GM21390 (cell line): ENCODE results near the gene ACAP3.
"Not testable (repeated sequence)": the region's sequence is repeated elsewhere in the genome, so short reads cannot be mapped to it uniquely, and the experiment has no call there.

Experiments used
- ATAC-seq: cut with Tn5 transposase; IDR thresholded peaks from one replicate; pipeline ENCODE4 v1.9.1; 2021; ENCODE audit not compliant: unreplicated experiment

The ACAP3 gene

DNA sequence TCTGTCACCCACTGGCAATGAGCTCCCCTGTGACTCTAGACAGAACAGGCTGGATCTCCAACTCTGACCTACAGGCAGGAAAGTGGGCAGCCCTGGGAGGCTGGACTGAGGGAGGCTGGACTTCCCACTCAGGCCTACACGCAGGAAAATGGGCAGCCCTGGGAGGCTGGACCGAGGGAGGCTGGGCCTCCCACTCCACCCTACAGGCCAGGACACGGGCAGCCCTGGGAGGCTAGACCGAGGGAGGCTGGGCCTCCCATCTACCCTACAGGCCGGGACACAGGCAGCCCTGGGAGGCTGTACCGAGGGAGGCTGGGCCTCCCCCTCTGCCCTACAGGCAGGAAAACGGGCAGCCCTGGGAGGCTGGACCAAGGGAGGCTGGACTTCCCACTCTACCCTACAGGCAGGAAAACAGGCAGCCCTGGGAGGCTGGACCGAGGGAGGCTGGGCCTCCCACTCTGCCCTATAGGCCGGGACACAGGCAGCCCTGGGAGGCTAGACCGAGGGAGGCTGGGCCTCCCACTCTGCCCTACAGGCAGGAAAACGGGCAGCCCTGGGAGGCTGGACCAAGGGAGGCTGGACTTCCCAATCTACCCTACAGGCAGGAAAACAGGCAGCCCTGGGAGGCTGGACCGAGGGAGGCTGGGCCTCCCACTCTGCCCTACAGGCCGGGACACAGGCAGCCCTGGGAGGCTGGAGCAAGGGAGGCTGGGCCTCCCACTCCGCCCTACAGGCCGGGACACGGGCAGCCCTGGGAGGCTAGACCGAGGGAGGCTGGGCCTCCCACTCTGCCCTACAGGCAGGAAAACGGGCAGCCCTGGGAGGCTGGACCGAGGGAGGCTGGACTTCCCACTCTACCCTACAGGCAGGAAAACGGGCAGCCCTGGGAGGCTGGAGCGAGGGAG lies 59.5 kb downstream of the ACAP3 start:
- ATAC-seq, result not testable (repeated sequence)

DNA sequence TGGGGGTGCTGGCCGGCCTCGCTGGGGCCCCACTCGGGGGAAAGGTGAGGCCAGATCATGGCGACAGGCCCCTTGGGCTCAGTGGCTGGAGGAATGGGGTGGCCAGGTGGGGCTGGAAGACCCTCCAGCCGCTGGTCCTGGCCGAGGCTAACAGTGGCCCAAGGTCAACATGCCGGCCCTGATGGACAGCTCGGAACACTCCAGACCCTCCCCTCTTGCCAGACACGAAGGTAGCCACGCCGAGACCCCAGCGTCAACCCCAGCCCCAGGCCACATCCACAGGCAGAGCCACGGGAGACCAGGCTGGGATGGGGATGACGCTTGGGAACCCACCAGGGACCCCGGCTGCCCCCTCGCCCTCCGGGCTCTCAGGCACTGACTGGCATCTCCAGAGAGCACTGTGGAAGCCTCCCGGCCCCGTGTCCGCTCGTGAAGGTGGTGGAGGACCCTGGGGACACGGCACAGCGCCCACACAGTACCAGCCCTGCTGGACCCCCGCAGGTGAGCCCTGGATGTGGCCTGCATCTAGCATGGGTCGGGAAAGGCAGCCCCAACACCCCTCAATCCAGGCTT lies 60.3 kb downstream of the ACAP3 start:
- ATAC-seq, result no peak

DNA sequence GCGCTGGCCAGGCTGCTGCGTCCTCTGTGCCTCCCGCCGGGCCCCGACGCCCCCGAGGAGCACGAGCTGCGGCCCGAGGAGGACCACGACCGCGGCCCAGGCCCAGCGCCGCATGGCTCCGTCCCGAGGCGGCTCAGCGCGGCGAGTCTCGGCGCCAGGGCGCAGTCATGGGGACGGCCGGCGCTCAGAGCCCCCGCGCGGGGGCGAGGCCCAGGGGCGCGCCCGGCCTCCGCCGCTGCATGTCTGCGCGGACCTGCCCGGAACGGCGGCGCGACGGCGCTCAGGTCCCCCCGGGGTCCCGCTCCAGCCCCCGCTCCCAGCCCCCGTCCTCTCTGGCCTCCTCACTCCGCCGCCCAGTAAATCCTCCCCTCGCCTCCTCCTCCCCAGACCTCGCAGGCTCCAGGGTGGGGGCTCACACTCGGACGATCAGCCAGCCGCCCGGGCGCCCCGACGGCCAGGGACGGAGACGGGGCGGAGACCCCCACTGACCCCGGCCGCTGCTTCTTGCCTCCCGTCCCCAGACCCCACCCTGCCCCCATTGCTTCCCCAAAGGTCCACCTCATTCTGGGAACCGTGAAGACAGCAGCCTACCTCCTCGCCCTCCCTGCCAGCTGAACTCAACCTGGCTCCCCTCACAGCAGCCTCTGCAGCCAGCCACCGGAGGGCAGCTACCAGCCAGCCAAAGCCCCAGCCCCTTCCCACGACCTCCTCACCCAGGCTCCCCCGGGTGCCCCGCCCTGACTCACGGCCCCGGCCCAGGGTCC lies 61.0 kb downstream of the ACAP3 start, which contains the start of gene C1QTNF12:
Gene C1QTNF12, minus strand, starts transcription at position 146 of the 764 bp plus-strand sequence. Its CDS starts 32 bp downstream, at position 114.
- ATAC-seq, result no peak

DNA sequence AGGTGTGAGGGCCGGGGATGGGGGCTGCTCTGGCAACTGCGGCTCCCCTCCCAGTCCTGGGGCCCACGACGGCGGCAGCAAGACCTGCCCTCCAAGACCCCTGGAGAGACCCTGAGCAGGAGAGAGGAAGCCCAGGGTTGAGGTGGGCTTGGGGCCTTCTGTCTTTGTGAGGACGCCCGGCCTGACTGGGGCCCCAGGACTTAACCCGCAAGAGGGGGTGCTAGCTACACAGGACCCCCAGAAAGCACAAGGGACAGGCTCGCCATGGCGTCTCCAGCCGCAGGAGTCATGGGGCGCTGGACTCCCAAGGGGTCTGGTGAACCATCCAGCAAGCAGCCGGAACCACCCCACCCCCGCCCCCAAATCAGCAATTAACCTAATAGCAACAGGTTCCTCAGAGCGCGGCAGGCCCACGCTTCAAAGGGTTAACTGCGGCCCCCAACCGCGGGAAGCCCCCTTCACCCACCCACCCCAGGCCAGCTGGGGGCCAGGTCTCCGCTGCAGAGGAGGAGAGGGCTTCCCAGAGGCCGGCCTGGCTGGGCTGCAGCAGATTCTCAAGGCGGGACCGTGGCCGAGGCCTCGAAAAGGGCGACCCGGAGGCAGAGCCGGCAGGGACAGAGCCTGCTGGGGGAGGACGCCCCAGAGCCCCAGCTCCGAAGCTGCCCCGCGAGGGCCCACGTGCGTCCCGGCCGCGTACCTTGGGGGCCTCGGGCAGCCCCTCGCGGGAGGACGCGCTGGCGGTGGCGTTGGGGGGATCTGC lies 61.7 kb downstream of the ACAP3 start:
- no peak for ATAC-seq

DNA sequence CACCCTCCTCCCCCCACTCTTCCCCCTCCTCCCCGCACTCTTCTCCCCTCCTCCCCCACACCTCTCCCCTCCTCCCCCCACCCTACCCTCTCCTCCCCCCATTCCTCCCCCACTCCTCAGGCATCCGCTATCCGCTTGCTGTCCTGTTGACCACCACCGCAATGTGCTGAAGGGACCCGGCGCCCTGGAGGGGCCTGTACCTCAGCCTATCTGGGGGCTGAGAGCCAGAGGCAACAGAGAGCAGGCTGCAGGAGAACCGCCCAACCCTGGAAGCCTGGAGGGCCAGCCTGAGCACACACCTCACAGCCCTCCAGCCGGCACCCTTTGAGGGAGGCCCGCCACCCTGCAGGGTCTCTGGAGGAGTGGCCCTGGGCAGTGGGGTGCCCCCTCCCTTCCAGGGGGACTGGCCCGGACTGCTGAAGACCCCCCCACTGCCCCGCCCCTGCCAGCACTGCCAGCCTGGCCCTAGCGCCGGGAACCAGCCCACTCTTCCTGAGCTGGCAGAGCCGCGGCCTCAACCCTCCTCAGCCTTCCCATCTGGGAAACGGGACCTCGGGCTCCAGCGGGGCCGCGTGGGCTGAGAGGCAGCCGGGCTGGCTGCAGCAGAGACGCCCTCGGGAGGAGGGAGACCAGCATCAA lies 62.4 kb downstream of the ACAP3 start:
- ATAC-seq, result no peak

GRCh38 chr1:1244192-1244811 lies 63.4 kb downstream of the ACAP3 start:
- no peak for ATAC-seq

- no peak for ATAC-seq
Measured at GRCh38 chr1:1243807-1244191, 63.9 kb downstream of the ACAP3 start.

GRCh38 chr1:1243266-1243660 lies 64.5 kb downstream of the ACAP3 start:
- ATAC-seq, result no peak

- ATAC-seq, result no peak
Measured at GRCh38 chr1:1242461-1243265, 65.1 kb downstream of the ACAP3 start.
